Loucy (cell line): ENCODE data around the gene ANO1.

Experiments used
- EZH2phosphoT487 ChIP-seq: fragments of 200-600 bp; IDR thresholded peaks from 2 replicates; pipeline ENCODE4 v1.6.1; 2018; ENCODE audit warnings: antibody characterized with exemption, mild to moderate bottlenecking, moderate library complexity, borderline replicate concordance
- TF ChIP-seq, protein P1 (sequence below): fragments of 200-600 bp; sonication (generic); conservative IDR thresholded peaks from 2 replicates; pipeline ENCODE4 v1.5.1; 2014; ENCODE audit warnings: mild to moderate bottlenecking, antibody characterized with exemption, low read length

DNA sequence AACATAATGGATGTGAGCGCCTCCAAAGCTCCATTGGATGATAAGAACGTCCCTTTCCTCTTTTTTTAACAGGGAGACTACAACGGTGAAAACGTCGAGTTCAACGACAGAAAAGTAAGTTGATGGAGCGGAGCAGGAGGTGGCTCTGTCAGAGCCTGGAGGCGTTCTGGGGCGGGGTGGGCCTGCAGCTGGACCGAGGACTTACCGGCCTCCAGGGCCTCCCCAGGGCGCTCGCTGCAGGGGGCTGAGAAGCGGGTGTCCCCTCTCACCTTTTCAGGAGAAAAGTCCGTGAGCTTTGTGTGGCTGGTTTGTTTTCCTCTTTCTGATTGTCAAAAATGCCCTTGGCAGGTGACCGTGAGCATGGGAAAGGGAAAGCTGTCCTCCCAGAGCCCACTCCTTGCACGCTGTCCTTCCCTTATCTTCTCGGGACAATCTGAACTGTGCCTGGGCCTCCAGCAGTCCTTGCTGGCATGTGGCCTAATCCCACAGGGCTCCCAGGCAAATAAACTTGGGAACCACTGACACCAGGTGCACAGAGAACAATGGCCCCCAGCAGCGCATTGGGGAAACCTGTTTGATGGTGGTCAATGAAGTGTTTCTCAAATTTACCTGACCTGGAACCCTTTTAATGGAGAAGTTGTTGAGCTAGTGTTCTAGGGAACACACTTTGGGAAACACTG is 38.4 kb downstream of the ANO1 start:
- TF ChIP-seq, protein P1, sequence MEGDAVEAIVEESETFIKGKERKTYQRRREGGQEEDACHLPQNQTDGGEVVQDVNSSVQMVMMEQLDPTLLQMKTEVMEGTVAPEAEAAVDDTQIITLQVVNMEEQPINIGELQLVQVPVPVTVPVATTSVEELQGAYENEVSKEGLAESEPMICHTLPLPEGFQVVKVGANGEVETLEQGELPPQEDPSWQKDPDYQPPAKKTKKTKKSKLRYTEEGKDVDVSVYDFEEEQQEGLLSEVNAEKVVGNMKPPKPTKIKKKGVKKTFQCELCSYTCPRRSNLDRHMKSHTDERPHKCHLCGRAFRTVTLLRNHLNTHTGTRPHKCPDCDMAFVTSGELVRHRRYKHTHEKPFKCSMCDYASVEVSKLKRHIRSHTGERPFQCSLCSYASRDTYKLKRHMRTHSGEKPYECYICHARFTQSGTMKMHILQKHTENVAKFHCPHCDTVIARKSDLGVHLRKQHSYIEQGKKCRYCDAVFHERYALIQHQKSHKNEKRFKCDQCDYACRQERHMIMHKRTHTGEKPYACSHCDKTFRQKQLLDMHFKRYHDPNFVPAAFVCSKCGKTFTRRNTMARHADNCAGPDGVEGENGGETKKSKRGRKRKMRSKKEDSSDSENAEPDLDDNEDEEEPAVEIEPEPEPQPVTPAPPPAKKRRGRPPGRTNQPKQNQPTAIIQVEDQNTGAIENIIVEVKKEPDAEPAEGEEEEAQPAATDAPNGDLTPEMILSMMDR, result no peak
- no peak for TF ChIP-seq EZH2phosphoT487
